Transverse colon (tissue), 4 donors: Measurements from ENCODE around the gene SCMH1. TPM values are rescaled to one million over a fixed set of nuclear protein-coding genes. Genes with fewer than 3 reads are reported as not detected.

Experiments
- DNase-seq: peaks from one replicate; pipeline ENCODE4 v3.0.0-alpha.2; 2019
- H3K27ac ChIP-seq, 4 donors: fragments of 200-600 bp; sonication (generic); 2 replicates each; pipeline ENCODE4 v1.5.1; 2016 to 2018; ENCODE audit warnings: inconsistent platforms in 4 of 4
- H3K27me3 ChIP-seq: fragments of 200-600 bp; sonication (generic); 2 replicates; pipeline ENCODE4 v1.5.1; 2017; ENCODE audit warnings: inconsistent platforms
- H3K36me3 ChIP-seq, 4 donors: fragments of 200-600 bp; sonication (generic); 2 replicates each; pipeline ENCODE4 v1.5.1; 2017 to 2019; ENCODE audit warnings: inconsistent platforms in 4 of 4
- H3K4me1 ChIP-seq, 4 donors: fragments of 200-600 bp; sonication (generic); 2 replicates each; pipeline ENCODE4 v1.5.1; 2017 to 2020; ENCODE audit warnings: inconsistent platforms in 4 of 4
- H3K4me3 ChIP-seq, 4 donors: fragments of 200-600 bp; sonication (generic); 1 replicate in 1 of 4; 2 replicates in 3 of 4; pipeline versions ENCODE4 v1.5.1 to v1.6.1; 2017 to 2019; ENCODE audit warnings: inconsistent platforms in 4 of 4
- H3K9me3 ChIP-seq, 2 donors: fragments of 200-600 bp; sonication (generic); 2 replicates each; pipeline ENCODE4 v1.5.1; 2017 to 2019; ENCODE audit warnings: inconsistent platforms in 2 of 2
- CTCF ChIP-seq, 5 experiments: fragments of 200-600 bp in 3 of 5; fragments of 450-650 bp in 2 of 5; sonication (generic) in 3 of 5; IDR thresholded peaks; 1 replicate in 2 of 5; 2 replicates in 3 of 5; pipeline ENCODE4 v1.5.1; 2016 to 2017; ENCODE audit warnings: antibody characterized with exemption in 5 of 5, inconsistent platforms in 3 of 5, mild to moderate bottlenecking in 2 of 5, moderate library complexity in 1 of 5
- EP300 ChIP-seq: sonication (generic); formaldehyde crosslinking; IDR thresholded peaks from one replicate; pipeline ENCODE4 v1.6.1; 2017; ENCODE audit warnings: antibody characterized with exemption, low read depth
- POLR2A ChIP-seq: fragments of 450-650 bp; IDR thresholded peaks from one replicate; pipeline ENCODE4 v1.6.1; 2016; ENCODE audit warnings: antibody characterized with exemption, mild to moderate bottlenecking, moderate library complexity
- POLR2AphosphoS5 ChIP-seq, 3 donors: sonication (generic); formaldehyde crosslinking; IDR thresholded peaks; one replicate each; pipeline ENCODE4 v1.6.1; 2016; ENCODE audit warnings: antibody characterized with exemption in 3 of 3
- WGBS, 2 donors: methylation state at CpG; one replicate each; pipeline ENCODE4 v1.1.5; 2018; ENCODE audit warnings: low coverage in 1 of 2; 5-methylcytosine and 5-hydroxymethylcytosine counted together
- in situ Hi-C, 4 donors: fragments of 200-750 bp; cut with MboI; loops; one replicate each; pipeline versions ENCODE4 v1.15.0 to v1.15.1; 2017; ENCODE audit warnings: low sequenced_read_pairs in 3 of 4, low pct_ligation_motif_present in 1 of 4, low pct_unique_long_range_greater_than_20kb in 1 of 4
- intact Hi-C: fragments of 100-400 bp; cut with DNase I; formaldehyde crosslinking; loops from one replicate; pipeline ENCODE4 v1.15.1; 2023; ENCODE audit warnings: low total_unique reads
- total RNA-seq, 4 donors: library from RNA; depleted of rRNA; stranded (reverse); fragments of >200 nt; gene quantifications; one replicate each; pipeline ENCODE4 v1.1.0, GENCODE V29; 2016

The SCMH1 gene
- total RNA-seq, 4 donors from 2014 or later, result 24.5 to 66.8 (median 49.1) TPM

- Histone ChIP-seq H3K36me3 (no peaks in the 10 kb centered on the region), H3K4me3 (no peak overlapping the region), H3K4me1 (peaks cover 11 to 35% (median 21%) of the 10 kb centered on the region in 4 donors), H3K9me3 (no peaks in the 10 kb centered on the region), H3K27me3 (no peaks in the 10 kb centered on the region), H3K27ac (no peak overlapping the region)
- intact Hi-C loops, result no loop called here
- DNase-seq, result no peak
- WGBS, 2 donors, result 80 to 85% methylated on average over 4 of the region's 4 CpGs
- in situ Hi-C loops, result no loop called here
- TF ChIP-seq EP300 (no peak), POLR2AphosphoS5 (IDR thresholded peaks at IDR 0.05) (no peak), CTCF (IDR thresholded peaks at IDR 0.05) (no peak), POLR2A (no peak)
Observed at GRCh38 chr1:41100170-41100569, 141.9 kb downstream of the SCMH1 start.

GRCh38 chr1:41098730-41099460 lies 143.2 kb downstream of the SCMH1 start:
- peaks cover 11 to 27% (median 19%) of the 10 kb centered on the region in 4 donors for H3K4me1 ChIP-seq
- H3K27me3 ChIP-seq, result no peaks in the 10 kb centered on the region
- H3K36me3 ChIP-seq, result no peaks in the 10 kb centered on the region
- H3K4me3 ChIP-seq, result no peak overlapping the region
- TF ChIP-seq POLR2AphosphoS5 (IDR thresholded peaks at IDR 0.05), result no peak
- TF ChIP-seq CTCF (IDR thresholded peaks at IDR 0.05), result no peak
- no peak for TF ChIP-seq EP300
- TF ChIP-seq POLR2A, result no peak
- H3K27ac ChIP-seq, result no peak overlapping the region
- in situ Hi-C loops, result no loop called here
- intact Hi-C loops, result no loop called here
- 95 to 100% methylated on average over 3 to 5 of the region's 5 CpGs for WGBS, 2 donors
- no peaks in the 10 kb centered on the region for H3K9me3 ChIP-seq
- no peak for DNase-seq

- Histone ChIP-seq H3K27me3 (no peaks in the 10 kb centered on the region), H3K9me3 (no peaks in the 10 kb centered on the region), H3K4me3 (no peak overlapping the region), H3K36me3 (no peaks in the 10 kb centered on the region), H3K4me1 (peaks cover 5 to 10% (median 7%) of the 10 kb centered on the region in 4 donors), H3K27ac (no peak overlapping the region)
- 60 to 88% methylated on average over 4 of the region's 4 CpGs for WGBS, 2 donors
- no peak for DNase-seq
- in situ Hi-C loops, result no loop called here
- TF ChIP-seq CTCF (IDR thresholded peaks at IDR 0.05) (no peak), POLR2AphosphoS5 (IDR thresholded peaks at IDR 0.05) (no peak), POLR2A (no peak), EP300 (no peak)
- intact Hi-C loops, result no loop called here
Observed at GRCh38 chr1:41097105-41097504, 145.0 kb downstream of the SCMH1 start.

GRCh38 chr1:41093826-41094225 lies 148.3 kb downstream of the SCMH1 start:
- Histone ChIP-seq H3K27me3 (no peaks in the 10 kb centered on the region), H3K4me3 (no peak overlapping the region), H3K4me1 (no peaks in the 10 kb centered on the region), H3K27ac (no peak overlapping the region), H3K9me3 (no peaks in the 10 kb centered on the region), H3K36me3 (no peaks in the 10 kb centered on the region)
- TF ChIP-seq POLR2AphosphoS5 (IDR thresholded peaks at IDR 0.05) (no peak), CTCF (IDR thresholded peaks at IDR 0.05) (no peak), EP300 (no peak), POLR2A (no peak)
- DNase-seq, result no peak
- intact Hi-C loops (no loop called here), in situ Hi-C loops (no loop called here)
- 74 to 87% methylated on average over 5 of the region's 5 CpGs for WGBS, 2 donors
